Stomach (tissue), 4 donors: ENCODE results near the gene EFCAB10.

Experiments
- POLR2AphosphoS5 ChIP-seq, 3 donors: sonication (generic); formaldehyde crosslinking; IDR thresholded peaks; one replicate each; pipeline ENCODE4 v1.6.1; 2016; ENCODE audit warnings: antibody characterized with exemption in 3 of 3
- TF ChIP-seq, protein P1 (sequence below), 7 experiments: fragments of 450-650 bp in 4 of 7; fragments of 200-600 bp in 3 of 7; sonication (generic) in 3 of 7; IDR thresholded peaks; one replicate each; pipeline ENCODE4 v1.5.1; 2016 to 2019; ENCODE audit warnings: antibody characterized with exemption in 7 of 7, control low read depth in 2 of 7, mild to moderate bottlenecking in 1 of 7

DNA sequence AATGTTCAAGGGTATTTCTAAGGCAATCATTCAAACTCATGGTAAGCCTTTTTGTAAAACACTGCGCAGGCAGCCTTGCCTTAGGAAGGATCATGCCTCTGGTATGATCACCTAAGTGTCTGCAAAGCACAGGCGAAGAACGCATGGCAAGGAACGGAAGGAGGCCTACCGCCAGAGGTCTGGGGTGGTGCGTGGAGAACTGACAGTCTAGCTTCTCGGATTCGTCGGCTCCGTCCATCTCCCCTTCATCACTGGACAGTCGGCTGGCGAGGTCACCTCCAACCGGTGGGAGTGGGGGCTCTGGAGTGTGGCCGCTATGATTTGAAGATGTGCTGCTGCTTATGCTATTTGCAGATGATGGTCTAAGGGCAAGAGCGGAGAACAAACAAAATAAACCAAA is 42.6 kb upstream of the EFCAB10 start:
- no peak for TF ChIP-seq POLR2AphosphoS5 (IDR thresholded peaks at IDR 0.05)
- TF ChIP-seq, protein P1, sequence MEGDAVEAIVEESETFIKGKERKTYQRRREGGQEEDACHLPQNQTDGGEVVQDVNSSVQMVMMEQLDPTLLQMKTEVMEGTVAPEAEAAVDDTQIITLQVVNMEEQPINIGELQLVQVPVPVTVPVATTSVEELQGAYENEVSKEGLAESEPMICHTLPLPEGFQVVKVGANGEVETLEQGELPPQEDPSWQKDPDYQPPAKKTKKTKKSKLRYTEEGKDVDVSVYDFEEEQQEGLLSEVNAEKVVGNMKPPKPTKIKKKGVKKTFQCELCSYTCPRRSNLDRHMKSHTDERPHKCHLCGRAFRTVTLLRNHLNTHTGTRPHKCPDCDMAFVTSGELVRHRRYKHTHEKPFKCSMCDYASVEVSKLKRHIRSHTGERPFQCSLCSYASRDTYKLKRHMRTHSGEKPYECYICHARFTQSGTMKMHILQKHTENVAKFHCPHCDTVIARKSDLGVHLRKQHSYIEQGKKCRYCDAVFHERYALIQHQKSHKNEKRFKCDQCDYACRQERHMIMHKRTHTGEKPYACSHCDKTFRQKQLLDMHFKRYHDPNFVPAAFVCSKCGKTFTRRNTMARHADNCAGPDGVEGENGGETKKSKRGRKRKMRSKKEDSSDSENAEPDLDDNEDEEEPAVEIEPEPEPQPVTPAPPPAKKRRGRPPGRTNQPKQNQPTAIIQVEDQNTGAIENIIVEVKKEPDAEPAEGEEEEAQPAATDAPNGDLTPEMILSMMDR (IDR thresholded peaks at IDR 0.05), result no peak
